Heart left ventricle (tissue), 16 donors: ENCODE data around the gene SULT4A1. TPM values are rescaled to one million over a fixed set of nuclear protein-coding genes. Genes with fewer than 3 reads are reported as not detected.

Source experiments
- ATAC-seq, 4 donors: fragments of 200-7000 bp; cut with Tn5 transposase; one replicate each; pipeline ENCODE4 v1.9.1; 2020 to 2022; ENCODE audit warnings: moderate library complexity in 4 of 4, mild to moderate bottlenecking in 3 of 4, moderate number of reproducible peaks in 1 of 4
- DNase-seq, 5 donors: peaks; one replicate each; pipeline ENCODE4 v3.0.0-alpha.2; 2020
- H3K27ac ChIP-seq, 12 donors: fragments of 200-600 bp; sonication (generic) in 4 of 12; one replicate each; pipeline versions ENCODE4 v1.5.0 to v1.8.0; 2016 to 2022; ENCODE audit warnings: mild to moderate bottlenecking in 2 of 12
- H3K27me3 ChIP-seq, 9 donors: fragments of 200-600 bp; sonication (generic) in 2 of 9; one replicate each; pipeline versions ENCODE4 v1.5.1 to v1.8.0; 2016 to 2022; ENCODE audit warnings: mild to moderate bottlenecking in 3 of 9
- H3K36me3 ChIP-seq, 9 donors: fragments of 200-600 bp; sonication (generic) in 2 of 9; one replicate each; pipeline versions ENCODE4 v1.5.0 to v1.8.0; 2018 to 2022; ENCODE audit warnings: mild to moderate bottlenecking in 2 of 9
- H3K4me1 ChIP-seq, 12 donors: fragments of 200-600 bp; sonication (generic) in 4 of 12; one replicate each; pipeline versions ENCODE4 v1.5.0 to v1.8.0; 2016 to 2022; ENCODE audit warnings: mild to moderate bottlenecking in 3 of 12
- H3K4me3 ChIP-seq, 12 donors: fragments of 200-600 bp; sonication (generic) in 4 of 12; one replicate each; pipeline versions ENCODE4 v1.5.0 to v1.8.0; 2017 to 2022; ENCODE audit warnings: mild to moderate bottlenecking in 9 of 12, moderate library complexity in 4 of 12
- H3K9me3 ChIP-seq, 12 donors: fragments of 200-600 bp; sonication (generic) in 4 of 12; one replicate each; pipeline versions ENCODE4 v1.5.0 to v1.8.0; 2016 to 2022; ENCODE audit warnings: mild to moderate bottlenecking in 1 of 12
- POLR2A ChIP-seq, 2 donors: fragments of 450-650 bp; IDR thresholded peaks; one replicate each; pipeline ENCODE4 v1.6.1; 2017; ENCODE audit warnings: antibody characterized with exemption in 2 of 2, mild to moderate bottlenecking in 2 of 2, moderate library complexity in 2 of 2
- WGBS, 4 donors: extraction: QIAGEN DNeasy Blood & Tissue Kit in 2 of 4; methylation state at CpG; one replicate each; pipeline versions ENCODE4 v1.1.5 to v1.1.7; 2013 to 2018; 5-methylcytosine and 5-hydroxymethylcytosine counted together
- intact Hi-C, 10 donors: fragments of 100-400 bp; cut with DNase I; formaldehyde crosslinking; loops; one replicate each; pipeline versions ENCODE4 v1.11.1 to v1.14.2; 2022
- polyA plus RNA-seq, 2 donors: library from polyadenylated mRNA; stranded (reverse); fragments of 200-250 nt; gene quantifications; one replicate each; pipeline ENCODE4 v1.2.3, GENCODE V29; 2013
- total RNA-seq, 9 donors: library from RNA; depleted of rRNA in 2 of 9; stranded (reverse); fragments of >200 nt in 2 of 9; fragmentation: NEBNext Ultra II Directional in 3 of 9; extraction: Animal tissue kit (Norgen Biotek cat#: 25700) in 3 of 9; gene quantifications; one replicate each; pipeline versions ENCODE4 v1.1.0 to v1.2.4, GENCODE V29; 2016 to 2023
- TF ChIP-seq, protein P1 (sequence below), 12 donors: fragments of 200-600 bp; sonication (generic) in 4 of 12; IDR thresholded peaks; one replicate each; pipeline versions ENCODE4 v1.5.0 to v1.8.0; 2018 to 2022; ENCODE audit warnings: antibody characterized with exemption in 12 of 12, mild to moderate bottlenecking in 5 of 12
- donor health status: ischemic (EF 13 %, LVEDD 7.1; RV severe dilation, severe dysfunction).
- donor health status: healthy with polysubstance abuse.
- donor health status: DM: no; HTN: yes; CAD: no.
- donor health status: DM: no; HTN: no; CAD: no.
- donor health status: ischemic (EF 25% LVEDD 6.9; RV normal size, moderate dysfunction).
- donor health status: ischemic (EF 25% LVEDD 5.7; RV mildly dilated, moderate dysfunction).
- donor health status: healthy.
- donor health status: DM: yes; HTN: yes; CAD: no.
- donor health status: ischemic (EF 35%, LVEDD 5.7; RV mildly dilated, moderate dysfunction).
- donor health status: nonischemic (EF 11% LVEDD 7.7; RV severe dilation, severe dysfunction).
- donor health status: DM: yes; HTN: yes; CAD: no.
- donor health status: PGD.
- donor health status: ischemic (EF 29% LVEDD 5.4; RV normal size, mild dysfunction).
- donor health status: nonischemic (EF 23%, LVEDD 6.1; RV moderate dilation, normal function).

Gene SULT4A1
- total and polyA plus RNA-seq, 11 donors, result 0.07 to 0.92 (median 0.21) TPM; not detected in 6

DNA sequence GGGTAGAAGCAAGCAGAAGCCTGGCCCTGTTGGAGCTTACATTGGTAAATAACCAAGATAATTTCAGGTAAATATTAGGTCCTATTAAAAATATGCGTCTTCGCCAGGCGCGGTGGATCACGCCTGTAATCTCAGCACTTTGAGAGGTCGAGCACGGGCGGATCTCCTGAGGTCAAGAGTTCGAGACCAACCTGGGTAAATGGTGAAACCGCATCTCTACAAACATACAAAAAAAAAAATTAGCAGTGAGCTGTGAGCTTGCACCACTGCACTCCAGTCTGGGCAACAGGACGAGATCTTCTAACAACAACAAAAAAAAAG is 529 bp upstream of the SULT4A1 start:
- intact Hi-C loops, result no loop called here
- DNase-seq, result no peak
- no peaks in the 10 kb centered on the region for H3K9me3 ChIP-seq
- H3K27me3 ChIP-seq, result peaks cover 8 to 65% (median 28%) of the 10 kb centered on the region in 9 donors
- H3K4me3 ChIP-seq, result no peak overlapping the region
- H3K4me1 ChIP-seq, result peaks cover 0 to 14% (median 0%) of the 10 kb centered on the region in 12 donors
- ATAC-seq, result no peak
- no peak for TF ChIP-seq POLR2A (IDR thresholded peaks at IDR 0.05)
- TF ChIP-seq, protein P1, sequence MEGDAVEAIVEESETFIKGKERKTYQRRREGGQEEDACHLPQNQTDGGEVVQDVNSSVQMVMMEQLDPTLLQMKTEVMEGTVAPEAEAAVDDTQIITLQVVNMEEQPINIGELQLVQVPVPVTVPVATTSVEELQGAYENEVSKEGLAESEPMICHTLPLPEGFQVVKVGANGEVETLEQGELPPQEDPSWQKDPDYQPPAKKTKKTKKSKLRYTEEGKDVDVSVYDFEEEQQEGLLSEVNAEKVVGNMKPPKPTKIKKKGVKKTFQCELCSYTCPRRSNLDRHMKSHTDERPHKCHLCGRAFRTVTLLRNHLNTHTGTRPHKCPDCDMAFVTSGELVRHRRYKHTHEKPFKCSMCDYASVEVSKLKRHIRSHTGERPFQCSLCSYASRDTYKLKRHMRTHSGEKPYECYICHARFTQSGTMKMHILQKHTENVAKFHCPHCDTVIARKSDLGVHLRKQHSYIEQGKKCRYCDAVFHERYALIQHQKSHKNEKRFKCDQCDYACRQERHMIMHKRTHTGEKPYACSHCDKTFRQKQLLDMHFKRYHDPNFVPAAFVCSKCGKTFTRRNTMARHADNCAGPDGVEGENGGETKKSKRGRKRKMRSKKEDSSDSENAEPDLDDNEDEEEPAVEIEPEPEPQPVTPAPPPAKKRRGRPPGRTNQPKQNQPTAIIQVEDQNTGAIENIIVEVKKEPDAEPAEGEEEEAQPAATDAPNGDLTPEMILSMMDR (IDR thresholded peaks at IDR 0.05), result no peak
- WGBS, 4 donors, result 71 to 80% (median 73%) methylated on average over 11 of the region's 11 CpGs
- no peaks in the 10 kb centered on the region for H3K36me3 ChIP-seq
- no peak overlapping the region for H3K27ac ChIP-seq

DNA sequence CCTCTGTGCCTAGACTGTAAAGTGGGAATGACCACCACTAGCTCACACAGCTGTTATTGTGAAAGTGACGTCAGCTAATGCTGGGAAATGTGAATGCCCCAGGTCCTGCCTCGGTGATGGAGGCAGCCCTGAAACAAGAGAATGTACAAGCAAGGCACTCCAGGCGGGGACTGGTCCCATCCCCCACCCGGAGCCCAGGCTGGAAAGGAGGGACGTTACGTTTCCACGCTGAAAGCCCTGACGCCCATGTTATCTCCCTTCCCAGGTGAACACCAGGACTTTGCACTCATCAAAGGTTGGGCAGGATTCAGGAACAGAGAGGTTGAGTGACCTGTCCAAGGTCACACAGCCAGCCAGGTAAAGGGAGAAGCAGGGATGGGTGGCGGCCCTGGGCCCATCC is 784 bp downstream of the SULT4A1 start:
- no peaks in the 10 kb centered on the region for H3K36me3 ChIP-seq
- DNase-seq (no peak), ATAC-seq (no peak)
- 37 to 50% (median 42%) methylated on average over 9 of the region's 9 CpGs for whole genome bisulfite sequencing, 4 donors
- intact Hi-C loops, result no loop called here
- H3K4me3 ChIP-seq, result no peak overlapping the region
- H3K4me1 ChIP-seq, result peaks cover 0 to 14% (median 0%) of the 10 kb centered on the region in 12 donors
- TF ChIP-seq, protein P1 (IDR thresholded peaks at IDR 0.05), result no peak
- TF ChIP-seq POLR2A (IDR thresholded peaks at IDR 0.05), result no peak
- peaks cover 8 to 64% (median 28%) of the 10 kb centered on the region in 9 donors for H3K27me3 ChIP-seq
- peaks cover 0 to 11% (median 0%) of the 10 kb centered on the region in 12 donors for H3K9me3 ChIP-seq
- H3K27ac ChIP-seq, result no peak overlapping the region

DNA sequence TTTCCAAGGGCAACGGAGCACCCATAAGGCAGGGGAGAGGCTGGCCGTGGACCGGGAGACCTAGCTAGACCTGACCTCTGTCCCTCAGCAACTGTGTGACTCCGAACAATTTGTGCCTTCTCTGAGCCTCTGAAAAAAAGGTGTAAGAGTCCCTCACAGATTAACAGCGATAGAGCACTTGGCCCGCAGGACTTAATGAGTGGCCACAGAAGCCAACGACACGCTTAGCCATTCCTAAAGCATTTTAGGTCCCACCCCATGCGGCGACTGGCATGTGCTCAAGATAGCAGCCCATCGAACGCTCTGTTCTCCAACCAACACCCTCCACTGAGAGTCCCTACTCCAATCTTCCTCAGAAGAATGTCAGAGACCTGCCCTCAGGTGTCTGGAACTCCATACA is 1.5 kb downstream of the SULT4A1 start:
- Histone ChIP-seq H3K9me3 (peaks cover 0 to 15% (median 0%) of the 10 kb centered on the region in 12 donors), H3K27me3 (peaks cover 8 to 61% (median 28%) of the 10 kb centered on the region in 9 donors), H3K36me3 (no peaks in the 10 kb centered on the region), H3K4me1 (peaks cover 0 to 14% (median 0%) of the 10 kb centered on the region in 12 donors), H3K27ac (no peak overlapping the region), H3K4me3 (no peak overlapping the region)
- DNase-seq, result peak in 1 of 5 donors; percentile 34
- ATAC-seq, result no peak
- intact Hi-C loops, result no loop called here
- 69 to 76% (median 72%) methylated on average over 12 of the region's 12 CpGs for WGBS, 4 donors
- TF ChIP-seq, protein P1 (IDR thresholded peaks at IDR 0.05), result no peak
- no peak for TF ChIP-seq POLR2A (IDR thresholded peaks at IDR 0.05)

DNA sequence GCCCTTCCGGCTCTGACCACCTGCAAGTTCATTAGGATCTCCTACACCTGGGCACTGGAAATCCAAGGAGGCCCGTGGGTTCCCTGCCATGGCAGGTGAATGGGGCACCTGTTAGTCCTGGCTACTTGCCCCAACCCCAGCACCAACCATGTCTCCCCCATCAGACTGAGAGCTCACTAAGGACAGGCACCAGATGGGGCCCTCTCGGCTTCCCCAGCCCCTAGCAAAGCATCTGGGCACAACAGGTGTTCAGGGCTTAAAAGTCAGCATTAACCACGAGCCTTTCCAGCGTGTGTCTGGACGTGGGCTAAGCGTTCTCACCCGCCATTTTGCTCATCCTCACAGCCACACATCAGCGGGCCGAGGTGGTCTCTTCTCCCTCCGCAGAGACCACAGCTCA is 2.2 kb downstream of the SULT4A1 start:
- peaks cover 0 to 14% (median 0%) of the 10 kb centered on the region in 12 donors for H3K4me1 ChIP-seq
- no peaks in the 10 kb centered on the region for H3K36me3 ChIP-seq
- H3K27me3 ChIP-seq, result peaks cover 8 to 58% (median 28%) of the 10 kb centered on the region in 9 donors
- peaks cover 0 to 15% (median 0%) of the 10 kb centered on the region in 12 donors for H3K9me3 ChIP-seq
- intact Hi-C loops, result no loop called here
- DNase-seq (no peak), ATAC-seq (no peak)
- TF ChIP-seq POLR2A (IDR thresholded peaks at IDR 0.05), result no peak
- TF ChIP-seq, protein P1 (IDR thresholded peaks at IDR 0.05), result no peak
- no peak overlapping the region for H3K27ac ChIP-seq
- H3K4me3 ChIP-seq, result no peak overlapping the region
- 86 to 94% (median 87%) methylated on average over 10 to 11 of the region's 11 CpGs for WGBS, 4 donors
